GM12892 (cell line): Measurements from ENCODE around the gene SLC35D2.
"Not testable (repeated sequence)": the region's sequence is repeated elsewhere in the genome, so short reads cannot be mapped to it uniquely, and the experiment has no call there.

Experiments used
- POLR2A ChIP-seq: IDR thresholded peaks from 2 replicates; pipeline ENCODE4 v1.6.1; 2011; ENCODE audit warnings: low read depth, low read length, control low read depth
- TAF1 ChIP-seq: IDR thresholded peaks from 2 replicates; pipeline ENCODE4 v1.6.1; 2011; ENCODE audit warnings: low read depth, mild to moderate bottlenecking, control low read depth, low read length, borderline replicate concordance

DNA sequence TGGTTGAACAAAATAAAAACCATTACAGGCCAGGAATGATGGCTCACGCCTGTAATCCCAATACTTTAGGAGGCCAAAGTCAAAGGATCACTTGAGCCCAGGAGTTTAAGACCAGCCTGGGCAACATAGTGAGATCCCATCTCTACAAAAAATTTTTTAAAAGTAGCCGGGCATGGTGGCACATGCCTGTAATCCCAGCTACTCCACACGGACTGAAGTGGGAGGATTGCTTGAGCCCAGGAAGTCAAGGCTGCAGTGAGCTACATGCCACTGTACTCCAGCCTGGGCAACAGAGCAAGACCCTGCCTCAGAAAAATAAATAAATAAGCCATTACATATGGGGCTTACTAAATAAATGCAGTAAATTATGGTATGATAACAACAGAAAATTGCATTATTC lies 61.3 kb downstream of the SLC35D2 start:
- TF ChIP-seq TAF1, POLR2A: not testable (repeated sequence)
